ENCODE data around the gene IKZF3.
"Not testable (repeated sequence)": the region's sequence is repeated elsewhere in the genome, so short reads cannot be mapped to it uniquely, and the experiment has no call there.

The IKZF3 gene

DNA sequence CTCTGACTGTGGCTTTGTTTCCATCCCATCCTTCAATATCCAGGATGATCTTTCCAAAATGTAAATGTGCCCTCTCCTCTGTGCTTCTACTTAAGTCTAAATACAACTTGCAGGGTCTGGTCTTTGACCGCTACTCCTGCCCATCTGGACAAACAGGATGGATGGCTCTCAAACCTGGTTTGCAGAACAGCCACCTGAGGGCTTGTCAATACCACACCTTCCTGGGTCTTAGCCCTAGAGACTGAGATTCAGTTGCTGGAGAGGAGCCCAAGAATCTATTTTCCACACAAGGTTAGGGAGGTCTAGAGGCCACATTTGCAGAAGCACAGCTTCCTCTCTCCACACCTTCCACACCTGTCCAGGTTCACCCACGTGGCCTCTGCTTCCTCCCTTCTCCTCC, 128.2 kb downstream of the IKZF3 start:
- no peak overlapping the region for H3K4me3 ChIP-seq (ENCODE audit: low read depth, low read length)
- TF ChIP-seq, protein P1, sequence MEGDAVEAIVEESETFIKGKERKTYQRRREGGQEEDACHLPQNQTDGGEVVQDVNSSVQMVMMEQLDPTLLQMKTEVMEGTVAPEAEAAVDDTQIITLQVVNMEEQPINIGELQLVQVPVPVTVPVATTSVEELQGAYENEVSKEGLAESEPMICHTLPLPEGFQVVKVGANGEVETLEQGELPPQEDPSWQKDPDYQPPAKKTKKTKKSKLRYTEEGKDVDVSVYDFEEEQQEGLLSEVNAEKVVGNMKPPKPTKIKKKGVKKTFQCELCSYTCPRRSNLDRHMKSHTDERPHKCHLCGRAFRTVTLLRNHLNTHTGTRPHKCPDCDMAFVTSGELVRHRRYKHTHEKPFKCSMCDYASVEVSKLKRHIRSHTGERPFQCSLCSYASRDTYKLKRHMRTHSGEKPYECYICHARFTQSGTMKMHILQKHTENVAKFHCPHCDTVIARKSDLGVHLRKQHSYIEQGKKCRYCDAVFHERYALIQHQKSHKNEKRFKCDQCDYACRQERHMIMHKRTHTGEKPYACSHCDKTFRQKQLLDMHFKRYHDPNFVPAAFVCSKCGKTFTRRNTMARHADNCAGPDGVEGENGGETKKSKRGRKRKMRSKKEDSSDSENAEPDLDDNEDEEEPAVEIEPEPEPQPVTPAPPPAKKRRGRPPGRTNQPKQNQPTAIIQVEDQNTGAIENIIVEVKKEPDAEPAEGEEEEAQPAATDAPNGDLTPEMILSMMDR (IDR thresholded peaks at IDR 0.05; ENCODE audit: control insufficient read depth, extremely low read depth, insufficient read depth): no peak
- no peak for DNase-seq (ENCODE audit: low read depth)

DNA sequence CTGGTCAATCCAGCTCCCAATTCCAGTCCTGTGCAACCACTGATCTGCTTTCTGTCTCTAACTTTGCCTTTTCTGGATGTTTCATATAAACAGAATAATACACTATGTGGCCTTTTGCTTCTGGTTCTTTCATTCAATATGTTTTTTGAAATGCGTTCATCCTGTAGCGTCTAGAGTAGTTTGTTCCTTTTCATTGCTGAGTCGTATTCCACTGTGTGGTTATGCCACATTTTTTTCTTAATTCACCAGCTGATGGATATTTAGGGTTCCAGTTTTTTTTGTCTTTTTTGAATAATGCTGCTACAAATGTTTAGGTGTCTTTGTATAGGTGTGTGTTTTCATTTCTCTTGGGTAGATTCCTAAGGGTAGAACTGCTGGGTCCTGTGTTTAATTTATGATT, 131.5 kb downstream of the IKZF3 start:
- TF ChIP-seq, protein P1 (IDR thresholded peaks at IDR 0.05; ENCODE audit: control insufficient read depth, extremely low read depth, insufficient read depth): no peak
- no peak for DNase-seq (ENCODE audit: low read depth)
- H3K4me3 ChIP-seq (ENCODE audit: low read depth, low read length): no peak overlapping the region

DNA sequence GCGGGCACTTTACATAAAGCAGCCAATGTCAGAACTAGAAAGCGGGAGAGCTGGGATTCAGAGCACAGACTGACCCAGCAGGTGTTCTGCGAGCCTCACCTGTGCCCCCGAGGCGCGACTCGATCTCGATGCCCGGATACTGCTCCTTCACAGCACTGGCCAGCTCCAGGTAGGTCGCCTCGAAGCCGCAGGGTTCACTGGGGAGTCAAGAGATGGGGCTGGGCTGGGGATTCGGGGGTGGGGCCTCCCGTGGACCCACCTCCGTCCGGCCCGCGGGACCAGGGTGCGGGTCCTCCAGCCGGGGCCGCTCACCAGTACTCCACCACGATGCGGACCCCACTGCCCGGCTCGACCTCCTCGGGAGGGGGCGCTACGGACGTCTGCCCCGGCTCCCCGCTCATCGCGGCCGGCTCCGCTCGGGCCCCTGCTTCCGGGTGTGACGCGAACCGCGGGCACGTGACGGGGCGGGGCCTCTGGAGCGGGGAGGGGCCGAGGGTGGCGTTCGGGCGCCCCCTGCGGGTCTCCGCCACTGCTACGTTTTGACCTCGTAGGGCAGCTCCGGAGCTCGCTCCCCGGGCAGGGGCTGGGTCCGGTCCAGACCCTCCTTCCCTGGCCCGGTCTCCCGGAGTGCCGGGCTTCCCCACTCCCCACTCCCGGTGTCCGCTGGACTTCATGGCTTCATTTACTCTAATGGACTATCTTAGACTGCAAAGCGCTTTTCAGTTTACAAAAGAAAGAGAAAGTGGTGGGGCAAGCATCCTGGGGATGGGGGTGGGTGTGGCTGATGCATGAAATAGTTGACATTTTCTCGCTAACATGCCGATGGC, 133.8 kb downstream of the IKZF3 start, which contains the start of gene MIEN1:
MIEN1 (minus strand) TSS at position 438 of the 827 bp plus-strand sequence; CDS start at position 401, 37 bp downstream.
- no peak for DNase-seq (ENCODE audit: low read depth)
- H3K4me3 ChIP-seq (ENCODE audit: low read depth, low read length): peak within 1 kb of the TSS; percentile 84
- TF ChIP-seq, protein P1 (IDR thresholded peaks at IDR 0.05; ENCODE audit: control insufficient read depth, extremely low read depth, insufficient read depth): peak; percentile 75

DNA sequence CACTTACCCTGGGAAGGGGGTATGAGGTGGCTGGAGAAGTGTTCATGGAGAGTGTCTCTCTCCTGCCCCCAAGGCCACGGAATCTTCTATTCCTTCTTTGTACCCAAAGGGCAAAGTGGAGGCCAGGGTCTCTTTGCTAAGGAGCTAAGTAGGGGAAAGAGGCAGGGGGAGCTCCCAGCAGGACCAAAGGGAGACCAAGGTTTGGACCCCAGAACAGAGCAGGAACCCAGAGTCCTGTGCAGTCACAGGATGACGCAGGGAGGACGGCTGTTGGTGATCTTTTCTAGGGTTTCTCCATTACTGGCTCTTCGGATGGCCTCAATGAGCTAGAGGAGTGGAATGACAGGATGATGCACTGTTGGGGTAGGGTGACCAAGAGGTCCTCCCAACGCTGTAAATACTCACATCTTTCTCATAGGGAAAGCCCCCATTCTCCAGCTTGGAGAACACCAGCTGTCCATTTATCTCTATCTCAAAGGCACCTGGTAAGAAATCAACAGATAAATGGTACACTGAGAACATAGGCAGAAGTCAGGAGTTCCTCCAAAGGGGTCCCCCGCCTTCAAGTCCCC, 134.7 kb downstream of the IKZF3 start:
- TF ChIP-seq, protein P1 (IDR thresholded peaks at IDR 0.05; ENCODE audit: control insufficient read depth, extremely low read depth, insufficient read depth): no peak
- no peak for DNase-seq (ENCODE audit: low read depth)

DNA sequence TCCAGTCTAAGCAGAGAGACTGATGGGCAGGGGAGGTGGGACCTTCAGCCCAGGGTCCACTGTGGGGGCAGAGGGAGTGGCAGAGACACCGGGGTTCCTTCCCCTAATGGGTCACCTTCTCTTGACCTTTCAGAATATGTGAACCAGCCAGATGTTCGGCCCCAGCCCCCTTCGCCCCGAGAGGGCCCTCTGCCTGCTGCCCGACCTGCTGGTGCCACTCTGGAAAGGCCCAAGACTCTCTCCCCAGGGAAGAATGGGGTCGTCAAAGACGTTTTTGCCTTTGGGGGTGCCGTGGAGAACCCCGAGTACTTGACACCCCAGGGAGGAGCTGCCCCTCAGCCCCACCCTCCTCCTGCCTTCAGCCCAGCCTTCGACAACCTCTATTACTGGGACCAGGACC, 136.6 kb downstream of the IKZF3 start:
- H3K4me3 ChIP-seq (ENCODE audit: low read depth, low read length): no peak overlapping the region
- DNase-seq (ENCODE audit: low read depth): no peak
- TF ChIP-seq, protein P1 (IDR thresholded peaks at IDR 0.05; ENCODE audit: control insufficient read depth, extremely low read depth, insufficient read depth): no peak

More for the DNA sequence above, 134.7 kb downstream of the IKZF3 start:
- peak overlapping the region; percentile 84 for H3K4me3 ChIP-seq (ENCODE audit: low read depth, low read length)

- TF ChIP-seq, protein P1 (IDR thresholded peaks at IDR 0.05; ENCODE audit: control insufficient read depth, extremely low read depth, insufficient read depth): no peak
- H3K4me3 ChIP-seq (ENCODE audit: low read depth, low read length): no peak overlapping the region
- DNase-seq (ENCODE audit: low read depth): no peak
These were observed 137.5 kb downstream of the IKZF3 start for GRCh38 chr17:39726617-39727016.

DNA sequence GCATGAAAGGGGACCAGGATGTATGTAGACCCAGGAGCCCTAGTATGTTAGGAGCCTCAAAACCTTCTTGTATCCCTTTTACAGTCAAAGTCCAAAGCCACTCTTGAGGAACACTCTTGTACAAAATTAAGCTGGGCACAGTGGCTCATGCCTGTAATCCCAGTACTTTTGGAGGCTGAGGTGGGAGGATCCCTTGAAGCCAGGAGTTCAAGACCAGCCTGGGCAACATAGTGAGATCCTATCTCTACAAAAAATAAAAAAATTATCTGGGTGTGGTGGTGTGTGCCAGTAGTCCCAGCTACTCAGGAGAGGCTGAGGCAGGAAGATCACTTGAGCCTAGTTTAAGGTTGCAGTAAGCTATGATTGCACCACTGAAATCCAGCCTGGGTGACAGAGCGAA, 138.2 kb downstream of the IKZF3 start:
- H3K4me3 ChIP-seq (ENCODE audit: low read depth, low read length); DNase-seq (ENCODE audit: low read depth): not testable (repeated sequence)

Data from LNCaP clone FGC (cell line).